ENCODE data around the gene SELENOV. TPM values are rescaled to one million over a fixed set of nuclear protein-coding genes. Genes with fewer than 3 reads are reported as not detected.
A peak's percentile ranks its signal among the peaks of the same experiment; 100 is the strongest.

Gene SELENOV
- total RNA-seq, 1 donor from 2014 or later, result not detected

GRCh38 chr19:39506598-39506943 lies 8.4 kb upstream of the SELENOV start:
- Mint-ChIP-seq H3K4me1 (ENCODE audit: low read depth) (peaks cover 19% of the 10 kb centered on the region), H3K9me3 (ENCODE audit: low read depth) (no peaks in the 10 kb centered on the region), H3K36me3 (ENCODE audit: low read depth) (no peaks in the 10 kb centered on the region), H3K4me3 (ENCODE audit: unreplicated experiment) (peak overlapping the region; percentile 58), H3K27me3 (ENCODE audit: low read depth) (peaks cover 13% of the 10 kb centered on the region), H3K27ac (ENCODE audit: unreplicated experiment) (no peak overlapping the region)
- TF ChIP-seq, protein P1, sequence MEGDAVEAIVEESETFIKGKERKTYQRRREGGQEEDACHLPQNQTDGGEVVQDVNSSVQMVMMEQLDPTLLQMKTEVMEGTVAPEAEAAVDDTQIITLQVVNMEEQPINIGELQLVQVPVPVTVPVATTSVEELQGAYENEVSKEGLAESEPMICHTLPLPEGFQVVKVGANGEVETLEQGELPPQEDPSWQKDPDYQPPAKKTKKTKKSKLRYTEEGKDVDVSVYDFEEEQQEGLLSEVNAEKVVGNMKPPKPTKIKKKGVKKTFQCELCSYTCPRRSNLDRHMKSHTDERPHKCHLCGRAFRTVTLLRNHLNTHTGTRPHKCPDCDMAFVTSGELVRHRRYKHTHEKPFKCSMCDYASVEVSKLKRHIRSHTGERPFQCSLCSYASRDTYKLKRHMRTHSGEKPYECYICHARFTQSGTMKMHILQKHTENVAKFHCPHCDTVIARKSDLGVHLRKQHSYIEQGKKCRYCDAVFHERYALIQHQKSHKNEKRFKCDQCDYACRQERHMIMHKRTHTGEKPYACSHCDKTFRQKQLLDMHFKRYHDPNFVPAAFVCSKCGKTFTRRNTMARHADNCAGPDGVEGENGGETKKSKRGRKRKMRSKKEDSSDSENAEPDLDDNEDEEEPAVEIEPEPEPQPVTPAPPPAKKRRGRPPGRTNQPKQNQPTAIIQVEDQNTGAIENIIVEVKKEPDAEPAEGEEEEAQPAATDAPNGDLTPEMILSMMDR (IDR thresholded peaks at IDR 0.05), result no peak
- no peak for DNase-seq (ENCODE audit: low spot score)

- TF ChIP-seq, protein P1 (IDR thresholded peaks at IDR 0.05), result no peak
- H3K27me3 Mint-ChIP-seq (ENCODE audit: low read depth), result peaks cover 13% of the 10 kb centered on the region
- H3K4me3 Mint-ChIP-seq (ENCODE audit: unreplicated experiment), result peak overlapping the region; percentile 79
- H3K9me3 Mint-ChIP-seq (ENCODE audit: low read depth), result no peaks in the 10 kb centered on the region
- H3K36me3 Mint-ChIP-seq (ENCODE audit: low read depth), result no peaks in the 10 kb centered on the region
- DNase-seq (ENCODE audit: low spot score), result no peak
- no peak overlapping the region for H3K27ac Mint-ChIP-seq (ENCODE audit: unreplicated experiment)
- H3K4me1 Mint-ChIP-seq (ENCODE audit: low read depth), result peaks cover 19% of the 10 kb centered on the region
These were observed 7.8 kb upstream of the SELENOV start for GRCh38 chr19:39506944-39507714.

DNA sequence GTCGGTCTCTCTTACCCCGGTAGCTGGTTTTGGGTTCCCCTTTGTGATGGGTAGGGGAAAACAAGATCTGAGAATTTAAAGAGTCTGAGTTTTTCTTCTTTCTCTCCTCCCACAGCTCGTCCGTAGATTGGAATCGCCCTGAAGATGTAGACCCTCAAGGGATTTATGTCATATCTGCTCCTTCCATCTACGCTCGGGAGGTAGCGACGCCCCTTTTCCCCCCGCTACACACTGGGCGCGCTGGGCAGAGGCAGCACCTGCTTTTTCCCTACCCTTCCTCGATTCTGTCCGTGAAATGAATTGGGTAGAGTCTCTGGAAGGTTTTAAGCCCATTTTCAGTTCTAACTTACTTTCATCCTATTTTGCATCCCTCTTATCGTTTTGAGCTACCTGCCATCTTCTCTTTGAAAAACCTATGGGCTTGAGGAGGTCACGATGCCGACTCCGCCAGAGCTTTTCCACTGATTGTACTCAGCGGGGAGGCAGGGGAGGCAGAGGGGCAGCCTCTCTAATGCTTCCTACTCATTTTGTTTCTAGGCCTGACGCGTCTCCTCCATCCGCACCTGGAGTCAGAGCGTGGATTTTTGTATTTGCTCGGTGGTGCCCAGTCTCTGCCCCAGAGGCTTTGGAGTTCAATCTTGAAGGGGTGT lies 7.1 kb upstream of the SELENOV start:
- peaks cover 19% of the 10 kb centered on the region for H3K4me1 Mint-ChIP-seq (ENCODE audit: low read depth)
- H3K4me3 Mint-ChIP-seq (ENCODE audit: unreplicated experiment), result peak overlapping the region; percentile 79
- TF ChIP-seq, protein P1 (IDR thresholded peaks at IDR 0.05), result no peak
- H3K27me3 Mint-ChIP-seq (ENCODE audit: low read depth), result peaks cover 16% of the 10 kb centered on the region
- H3K27ac Mint-ChIP-seq (ENCODE audit: unreplicated experiment), result no peak overlapping the region
- H3K36me3 Mint-ChIP-seq (ENCODE audit: low read depth), result no peaks in the 10 kb centered on the region
- DNase-seq (ENCODE audit: low spot score), result no peak
- H3K9me3 Mint-ChIP-seq (ENCODE audit: low read depth), result no peaks in the 10 kb centered on the region

GRCh38 chr19:39508629-39509028 lies 6.3 kb upstream of the SELENOV start:
- no peaks in the 10 kb centered on the region for H3K36me3 Mint-ChIP-seq (ENCODE audit: low read depth)
- no peak for DNase-seq (ENCODE audit: low spot score)
- H3K4me3 Mint-ChIP-seq (ENCODE audit: unreplicated experiment), result no peak overlapping the region
- H3K9me3 Mint-ChIP-seq (ENCODE audit: low read depth), result no peaks in the 10 kb centered on the region
- peaks cover 15% of the 10 kb centered on the region for H3K27me3 Mint-ChIP-seq (ENCODE audit: low read depth)
- H3K27ac Mint-ChIP-seq (ENCODE audit: unreplicated experiment), result no peak overlapping the region
- H3K4me1 Mint-ChIP-seq (ENCODE audit: low read depth), result peaks cover 14% of the 10 kb centered on the region
- TF ChIP-seq, protein P1 (IDR thresholded peaks at IDR 0.05), result no peak

DNA sequence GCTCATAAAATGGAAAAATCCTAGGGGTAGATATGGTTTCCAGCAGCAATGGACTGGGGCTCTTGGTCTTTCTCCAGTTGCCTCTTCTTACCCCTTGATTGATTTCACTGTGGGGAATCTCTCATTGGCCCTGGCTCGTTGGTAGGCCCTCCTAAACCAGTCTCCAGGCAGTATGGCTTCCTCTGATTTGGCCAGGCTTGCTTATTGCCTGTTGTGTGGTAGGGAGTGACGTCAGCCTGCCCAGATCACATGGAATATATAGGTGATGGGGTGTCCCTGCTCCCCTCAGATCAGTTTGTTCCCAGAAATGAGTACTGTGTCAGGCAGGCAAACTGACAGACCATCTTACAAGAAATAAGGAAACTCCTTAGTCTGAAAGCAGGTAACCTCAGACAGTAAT lies 5.7 kb upstream of the SELENOV start:
- no peak for DNase-seq (ENCODE audit: low spot score)

More for the DNA sequence above, 5.7 kb upstream of the SELENOV start:
- Mint-ChIP-seq H3K4me1 (ENCODE audit: low read depth) (peaks cover 14% of the 10 kb centered on the region), H3K9me3 (ENCODE audit: low read depth) (no peaks in the 10 kb centered on the region), H3K36me3 (ENCODE audit: low read depth) (no peaks in the 10 kb centered on the region), H3K4me3 (ENCODE audit: unreplicated experiment) (no peak overlapping the region), H3K27ac (ENCODE audit: unreplicated experiment) (no peak overlapping the region), H3K27me3 (ENCODE audit: low read depth) (peaks cover 18% of the 10 kb centered on the region)
- TF ChIP-seq, protein P1 (IDR thresholded peaks at IDR 0.05), result no peak

All from chondrocyte (in vitro differentiated cells).